ENCODE data around the gene PAPSS1. TPM values are rescaled to one million over a fixed set of nuclear protein-coding genes. Genes with fewer than 3 reads are reported as not detected.
"Not testable (repeated sequence)": the region's sequence is repeated elsewhere in the genome, so short reads cannot be mapped to it uniquely, and the experiment has no call there.

The PAPSS1 gene
- total RNA-seq, 1 donor from 2014 or later, result 36.0 TPM

DNA sequence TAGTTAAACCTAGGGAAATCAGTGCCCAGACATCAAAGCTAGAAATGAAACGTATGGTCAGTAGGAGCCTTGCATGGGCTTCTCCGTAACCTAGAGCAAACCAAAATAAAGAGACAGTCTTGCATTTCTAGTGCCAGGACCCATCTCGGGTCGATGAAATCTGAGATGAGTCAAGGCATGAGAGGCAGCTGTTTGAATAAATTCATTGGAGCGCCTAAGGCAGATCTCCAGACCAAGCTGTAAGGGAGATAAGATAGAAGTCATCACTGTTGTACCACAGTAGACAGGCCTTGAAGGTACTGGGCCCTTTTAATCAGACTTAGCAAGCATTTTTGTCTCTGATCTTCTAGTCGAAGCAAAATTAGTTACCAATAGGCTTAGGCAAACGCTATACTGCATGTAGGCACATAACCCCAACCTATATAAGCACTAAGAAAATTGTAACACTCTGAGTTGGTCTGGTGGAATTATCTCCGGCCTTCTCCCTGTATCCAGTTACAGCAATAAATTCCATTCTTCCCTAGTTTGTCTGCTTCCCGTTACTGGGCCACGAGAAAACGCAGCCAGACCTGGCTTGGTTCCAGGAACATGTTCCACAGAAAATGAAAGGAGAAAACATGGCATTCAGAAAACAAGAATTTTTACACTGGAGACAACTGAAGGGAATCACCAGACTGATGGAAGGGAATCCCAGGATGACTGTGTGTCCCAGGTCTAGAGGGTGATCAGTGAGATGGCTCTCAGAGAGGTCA lies 21.1 kb upstream of the PAPSS1 start:
- Mint-ChIP-seq H3K4me1 (ENCODE audit: low read depth) (no peaks in the 10 kb centered on the region), H3K27me3 (ENCODE audit: insufficient read depth) (no peaks in the 10 kb centered on the region), H3K9me3 (no peaks in the 10 kb centered on the region), H3K4me3 (no peak overlapping the region), H3K27ac (no peak overlapping the region), H3K36me3 (ENCODE audit: low read depth) (no peaks in the 10 kb centered on the region)
- no peak for DNase-seq (ENCODE audit: low spot score)
- intact Hi-C loops (cut with micrococcal nuclease), result no loop called here

DNA sequence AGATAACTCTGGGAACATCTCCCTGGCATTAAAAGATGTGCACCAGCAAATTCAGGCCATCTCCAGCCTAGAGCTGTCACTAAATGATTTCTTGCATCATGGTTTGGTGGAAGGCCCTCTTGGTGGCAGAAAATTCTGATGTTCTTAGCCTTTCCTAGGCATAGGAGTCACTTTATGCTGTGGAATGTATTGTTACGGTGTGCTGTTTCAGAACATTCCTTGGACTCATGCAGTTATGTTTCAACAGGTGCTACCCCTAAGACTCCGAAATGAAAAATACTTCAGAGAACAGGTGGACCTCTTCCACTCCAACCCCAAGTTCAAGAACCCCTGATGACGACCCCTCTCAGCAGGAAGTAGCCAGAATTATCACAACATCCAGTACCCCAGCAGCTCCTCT lies 20.3 kb upstream of the PAPSS1 start:
- H3K36me3 Mint-ChIP-seq (ENCODE audit: low read depth), result no peaks in the 10 kb centered on the region
- intact Hi-C loops (cut with micrococcal nuclease), result no loop called here
- no peak for DNase-seq (ENCODE audit: low spot score)

DNA sequence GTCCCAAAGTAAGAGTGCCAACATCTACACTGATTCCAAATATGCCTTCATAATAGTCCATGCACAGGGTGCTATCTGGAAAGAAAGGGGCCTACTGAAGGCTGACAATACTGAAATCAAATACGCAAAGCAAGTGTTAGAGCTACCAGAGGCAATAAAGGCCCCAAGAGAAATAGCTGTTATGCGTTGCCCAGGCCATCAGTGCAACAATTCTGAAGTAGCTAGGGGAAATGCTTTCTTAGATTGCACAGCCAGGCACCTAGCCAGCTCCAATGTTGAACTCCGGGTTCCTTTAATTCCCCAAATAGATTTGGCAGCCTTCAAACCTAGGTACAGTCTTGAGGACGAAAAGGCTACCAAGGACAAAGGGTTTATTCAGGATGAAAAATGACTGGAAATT lies 17.4 kb upstream of the PAPSS1 start:
- Mint-ChIP-seq H3K27me3 (ENCODE audit: insufficient read depth) (no peaks in the 10 kb centered on the region), H3K27ac (no peak overlapping the region), H3K9me3 (no peaks in the 10 kb centered on the region), H3K4me1 (ENCODE audit: low read depth) (no peaks in the 10 kb centered on the region), H3K4me3 (no peak overlapping the region), H3K36me3 (ENCODE audit: low read depth) (no peaks in the 10 kb centered on the region)
- intact Hi-C loops (cut with micrococcal nuclease), result loop anchor here (2.0 to 5.0 kb wide), 2 partner anchors 183 to 405 kb away; no protein-coding TSS in a partner anchor
- no peak for DNase-seq (ENCODE audit: low spot score)

More for the DNA sequence above, 20.3 kb upstream of the PAPSS1 start:
- Mint-ChIP-seq H3K9me3 (no peaks in the 10 kb centered on the region), H3K27me3 (ENCODE audit: insufficient read depth) (no peaks in the 10 kb centered on the region), H3K27ac (no peak overlapping the region), H3K4me3 (no peak overlapping the region), H3K4me1 (ENCODE audit: low read depth) (no peaks in the 10 kb centered on the region)

DNA sequence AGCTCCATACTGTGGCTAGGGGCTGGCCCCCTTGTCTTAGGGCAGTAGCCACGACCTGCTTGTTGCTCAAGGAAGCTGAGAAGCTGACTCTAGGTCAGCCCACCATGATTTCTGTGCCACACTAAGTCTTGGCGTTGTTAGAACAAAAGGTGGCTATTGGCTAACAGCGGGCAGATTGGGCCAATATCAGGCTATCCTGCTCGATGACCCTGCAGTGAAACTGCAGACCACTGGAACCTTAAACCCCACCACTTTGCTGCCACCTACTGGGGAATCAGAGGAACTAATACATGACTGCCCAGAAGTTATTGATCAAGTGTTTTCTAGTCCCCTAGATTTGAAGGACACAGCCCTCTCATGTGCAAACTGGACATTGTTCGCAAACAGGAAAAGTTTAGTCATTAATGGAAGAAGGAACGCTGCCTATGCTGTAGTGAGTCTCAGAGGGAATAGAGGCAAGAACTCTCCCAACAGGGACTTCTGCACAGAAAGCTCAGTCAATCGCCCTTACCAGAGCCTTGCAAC lies 17.0 kb upstream of the PAPSS1 start:
- intact Hi-C loops (cut with micrococcal nuclease), result loop anchor here (2.0 to 5.0 kb wide), 2 partner anchors 182 to 405 kb away; no protein-coding TSS in a partner anchor
- Mint-ChIP-seq H3K27me3 (ENCODE audit: insufficient read depth) (no peaks in the 10 kb centered on the region), H3K4me3 (no peak overlapping the region), H3K27ac (no peak overlapping the region), H3K36me3 (ENCODE audit: low read depth) (no peaks in the 10 kb centered on the region), H3K9me3 (no peaks in the 10 kb centered on the region), H3K4me1 (ENCODE audit: low read depth) (no peaks in the 10 kb centered on the region)
- DNase-seq (ENCODE audit: low spot score), result no peak

DNA sequence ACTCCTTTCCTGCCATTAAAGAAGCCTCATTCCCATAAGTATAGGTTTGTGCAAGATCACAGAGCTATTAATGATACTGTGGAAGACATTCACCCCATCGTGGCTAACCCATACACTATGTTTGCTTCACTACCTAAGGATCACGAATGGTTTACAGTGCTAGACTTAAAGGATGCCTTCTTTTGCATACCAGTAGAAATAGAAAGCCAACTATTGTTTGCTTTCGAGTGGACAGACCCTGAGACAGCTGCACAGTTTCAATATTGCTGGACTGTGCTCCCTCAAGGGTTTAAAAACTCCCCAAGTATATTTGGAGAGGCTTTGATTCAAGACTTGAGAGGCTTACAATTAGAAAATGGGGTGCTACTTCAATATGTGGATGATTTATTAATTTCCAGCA lies 16.0 kb upstream of the PAPSS1 start:
- intact Hi-C loops (cut with micrococcal nuclease), result loop anchor here (2.0 to 5.0 kb wide), 2 partner anchors 181 to 404 kb away; no protein-coding TSS in a partner anchor
- no peaks in the 10 kb centered on the region for H3K36me3 Mint-ChIP-seq (ENCODE audit: low read depth)

DNA sequence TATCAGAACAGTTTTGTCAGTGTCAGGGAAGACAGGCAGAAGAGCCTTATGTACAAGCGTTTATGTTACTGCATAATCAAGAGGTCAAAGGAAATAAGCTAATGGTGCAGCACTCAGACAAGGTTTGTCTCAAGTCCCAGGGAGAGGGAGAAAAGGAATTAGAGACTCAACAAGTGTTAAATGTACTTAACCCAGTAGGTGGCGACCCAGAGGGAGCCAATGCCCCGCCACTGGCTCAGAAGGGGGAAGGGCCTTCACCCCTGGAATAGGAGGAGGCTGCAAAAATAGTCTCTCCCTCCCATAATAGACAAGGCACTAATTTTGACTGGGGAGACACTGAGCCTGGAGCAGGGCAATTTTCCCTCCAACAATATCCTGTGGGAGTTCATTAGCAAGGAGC lies 14.1 kb upstream of the PAPSS1 start:
- Mint-ChIP-seq H3K9me3 (no peaks in the 10 kb centered on the region), H3K4me1 (ENCODE audit: low read depth) (no peaks in the 10 kb centered on the region), H3K27me3 (ENCODE audit: insufficient read depth) (peaks cover 3% of the 10 kb centered on the region), H3K27ac (no peak overlapping the region), H3K4me3 (no peak overlapping the region), H3K36me3 (ENCODE audit: low read depth) (no peaks in the 10 kb centered on the region)
- intact Hi-C loops (cut with micrococcal nuclease), result no loop called here
- DNase-seq (ENCODE audit: low spot score), result no peak

More for the DNA sequence above, 16.0 kb upstream of the PAPSS1 start:
- no peak for DNase-seq (ENCODE audit: low spot score)
- H3K4me3 Mint-ChIP-seq, result no peak overlapping the region
- H3K9me3 Mint-ChIP-seq, result no peaks in the 10 kb centered on the region
- H3K27me3 Mint-ChIP-seq (ENCODE audit: insufficient read depth), result peaks cover 3% of the 10 kb centered on the region
- H3K4me1 Mint-ChIP-seq (ENCODE audit: low read depth), result no peaks in the 10 kb centered on the region
- no peak overlapping the region for H3K27ac Mint-ChIP-seq

DNA sequence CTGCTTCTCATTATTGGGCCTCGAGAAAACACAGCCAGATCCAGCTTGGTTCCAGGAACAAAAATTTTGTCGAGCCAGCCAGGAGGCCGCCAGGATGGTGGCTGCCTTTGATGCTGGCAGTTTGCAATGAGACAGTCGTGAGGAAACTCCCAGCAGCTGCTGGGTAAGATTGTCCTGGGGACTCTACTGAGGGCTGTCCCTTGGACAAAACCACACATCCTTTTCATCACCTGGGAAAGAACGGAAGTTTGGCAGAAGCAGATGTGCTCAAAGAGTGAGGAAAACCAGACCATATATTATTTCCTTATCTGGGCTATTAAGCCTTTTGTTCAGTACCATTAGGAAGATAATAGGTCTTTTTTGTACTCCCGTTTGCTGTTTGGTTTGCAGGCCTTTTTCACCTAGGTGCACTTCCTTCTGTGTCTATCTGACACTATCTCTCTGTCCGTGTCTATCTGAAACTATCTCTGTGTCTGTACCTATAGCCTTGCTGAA lies 13.4 kb upstream of the PAPSS1 start:
- H3K27me3 Mint-ChIP-seq (ENCODE audit: insufficient read depth), result peaks cover 3% of the 10 kb centered on the region
- no peak for DNase-seq (ENCODE audit: low spot score)

DNA sequence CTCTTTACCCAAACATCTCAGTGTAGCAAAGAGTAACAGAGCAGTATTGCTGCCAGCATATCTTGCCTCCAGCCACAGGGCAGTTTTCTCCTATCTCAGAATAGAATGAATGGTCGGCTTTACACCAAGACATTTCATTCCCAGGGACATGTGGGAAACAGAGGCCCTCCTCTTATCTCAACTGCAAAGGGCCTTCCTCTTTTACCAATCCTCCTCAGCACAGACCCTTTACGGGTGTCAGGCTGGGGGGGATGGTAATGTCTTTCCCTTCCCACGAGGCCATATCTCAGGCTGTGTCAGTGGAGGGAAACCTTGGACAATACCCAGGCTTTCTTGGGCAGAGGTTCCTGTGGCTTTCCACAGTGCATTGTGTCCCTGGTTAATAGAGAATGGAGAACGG lies 9.0 kb upstream of the PAPSS1 start:
- H3K4me1 Mint-ChIP-seq (ENCODE audit: low read depth); H3K9me3 Mint-ChIP-seq; H3K36me3 Mint-ChIP-seq (ENCODE audit: low read depth); intact Hi-C loops (cut with micrococcal nuclease); H3K27me3 Mint-ChIP-seq (ENCODE audit: insufficient read depth); H3K4me3 Mint-ChIP-seq; H3K27ac Mint-ChIP-seq; DNase-seq (ENCODE audit: low spot score): not testable (repeated sequence)

More for the DNA sequence above, 13.4 kb upstream of the PAPSS1 start:
- no peaks in the 10 kb centered on the region for H3K9me3 Mint-ChIP-seq
- intact Hi-C loops (cut with micrococcal nuclease), result no loop called here
- no peaks in the 10 kb centered on the region for H3K36me3 Mint-ChIP-seq (ENCODE audit: low read depth)
- H3K4me3 Mint-ChIP-seq, result no peak overlapping the region
- H3K27ac Mint-ChIP-seq, result no peak overlapping the region
- no peaks in the 10 kb centered on the region for H3K4me1 Mint-ChIP-seq (ENCODE audit: low read depth)

DNA sequence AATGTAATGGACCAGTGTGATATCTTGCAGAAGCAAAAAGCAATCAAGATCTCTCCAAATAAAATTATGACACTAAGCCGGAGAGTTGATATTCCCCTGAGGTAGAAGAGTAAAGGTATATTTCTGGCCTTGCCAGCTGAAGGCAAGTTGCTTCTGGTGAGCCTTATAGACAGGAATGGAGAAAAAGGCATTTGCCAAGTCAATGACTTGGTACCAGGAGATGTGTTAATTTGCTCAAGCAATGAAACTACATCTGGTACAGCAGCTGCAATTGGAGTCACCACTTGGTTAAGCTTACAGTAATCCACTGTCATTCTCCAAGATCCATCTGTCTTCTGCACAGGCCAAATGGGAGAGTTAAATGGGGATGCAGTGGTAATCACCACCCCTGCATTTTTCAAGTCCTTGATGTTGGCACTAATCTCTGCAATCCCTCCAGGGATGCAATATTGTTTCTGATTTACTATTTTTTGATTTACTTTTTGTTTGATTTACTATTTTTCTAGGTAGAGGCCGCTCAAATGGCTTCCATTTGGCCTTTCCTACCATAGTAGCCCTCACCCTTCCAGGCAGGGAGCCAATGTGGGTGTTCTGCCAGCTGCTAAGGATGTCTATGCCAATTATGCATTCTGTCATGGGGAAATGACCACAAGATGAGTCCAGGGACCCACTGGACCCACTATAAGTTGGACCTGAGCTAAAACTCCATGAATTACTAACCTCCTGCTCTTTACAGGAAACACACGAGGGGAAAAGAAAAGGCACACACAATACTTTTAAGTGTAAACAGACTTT lies 6.3 kb upstream of the PAPSS1 start:
- H3K9me3 Mint-ChIP-seq; H3K27me3 Mint-ChIP-seq (ENCODE audit: insufficient read depth); H3K27ac Mint-ChIP-seq; DNase-seq (ENCODE audit: low spot score); H3K4me3 Mint-ChIP-seq; H3K4me1 Mint-ChIP-seq (ENCODE audit: low read depth); intact Hi-C loops (cut with micrococcal nuclease); H3K36me3 Mint-ChIP-seq (ENCODE audit: low read depth): not testable (repeated sequence)

DNA sequence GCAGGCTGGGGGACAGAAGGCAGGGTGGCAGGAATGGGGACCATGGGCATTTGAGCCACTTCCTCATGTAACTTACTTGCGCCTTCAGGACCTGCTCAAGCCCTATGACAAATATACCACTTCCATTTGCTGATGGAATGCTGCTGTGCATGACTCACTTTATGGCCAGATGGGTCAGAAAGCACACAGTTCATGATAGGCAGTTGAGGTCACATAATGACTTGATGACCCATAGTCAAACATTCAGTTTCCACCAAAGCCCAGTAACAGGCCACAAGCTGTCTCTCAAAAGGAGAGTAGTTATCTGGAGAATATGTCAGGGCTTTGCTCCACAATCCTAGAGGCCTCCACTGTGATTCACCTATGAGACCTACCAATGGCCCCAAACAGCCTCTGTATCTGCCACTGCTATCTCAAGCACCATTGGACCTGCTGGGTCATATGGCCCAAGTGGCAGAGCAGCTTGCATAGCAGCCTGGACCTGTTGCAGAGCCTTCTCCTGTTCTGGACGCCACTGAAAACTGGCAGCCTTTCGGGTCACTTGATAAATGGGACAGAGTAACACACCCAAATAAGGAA lies 5.3 kb upstream of the PAPSS1 start:
- intact Hi-C loops (cut with micrococcal nuclease), result no loop called here
- no peaks in the 10 kb centered on the region for H3K9me3 Mint-ChIP-seq
- no peak overlapping the region for H3K27ac Mint-ChIP-seq
- peaks cover 13% of the 10 kb centered on the region for H3K4me1 Mint-ChIP-seq (ENCODE audit: low read depth)
- DNase-seq (ENCODE audit: low spot score), result no peak
- H3K36me3 Mint-ChIP-seq (ENCODE audit: low read depth), result no peaks in the 10 kb centered on the region
- no peaks in the 10 kb centered on the region for H3K27me3 Mint-ChIP-seq (ENCODE audit: insufficient read depth)
- H3K4me3 Mint-ChIP-seq, result no peak overlapping the region

DNA sequence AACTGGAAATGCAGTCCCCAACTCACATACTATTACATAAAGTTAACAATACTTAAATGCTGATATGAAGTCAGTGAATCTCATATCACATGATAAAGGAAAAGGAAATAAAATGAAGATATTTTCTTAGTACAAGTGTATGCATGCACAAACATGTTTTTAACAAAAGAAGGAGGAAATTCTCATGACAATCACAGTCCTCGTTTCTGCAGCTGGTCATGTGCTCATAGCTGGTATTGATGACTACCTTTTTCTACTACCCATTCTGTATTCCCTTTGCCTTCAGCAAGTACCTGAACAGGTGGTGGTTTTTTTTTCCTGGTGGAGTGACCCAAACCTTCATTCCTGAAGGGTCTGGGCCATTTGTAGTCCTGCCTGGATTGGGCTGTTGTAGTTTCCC lies 3.3 kb upstream of the PAPSS1 start:
- H3K27me3 Mint-ChIP-seq (ENCODE audit: insufficient read depth); DNase-seq (ENCODE audit: low spot score); H3K9me3 Mint-ChIP-seq; H3K4me3 Mint-ChIP-seq; H3K27ac Mint-ChIP-seq; H3K36me3 Mint-ChIP-seq (ENCODE audit: low read depth): not testable (repeated sequence)
- intact Hi-C loops (cut with micrococcal nuclease), result loop anchor here (5.0 kb wide), 2 partner anchors 166 to 444 kb away; partner anchors contain the start of gene LEF1
- H3K4me1 Mint-ChIP-seq (ENCODE audit: low read depth), result peaks cover 26% of the 10 kb centered on the region

DNA sequence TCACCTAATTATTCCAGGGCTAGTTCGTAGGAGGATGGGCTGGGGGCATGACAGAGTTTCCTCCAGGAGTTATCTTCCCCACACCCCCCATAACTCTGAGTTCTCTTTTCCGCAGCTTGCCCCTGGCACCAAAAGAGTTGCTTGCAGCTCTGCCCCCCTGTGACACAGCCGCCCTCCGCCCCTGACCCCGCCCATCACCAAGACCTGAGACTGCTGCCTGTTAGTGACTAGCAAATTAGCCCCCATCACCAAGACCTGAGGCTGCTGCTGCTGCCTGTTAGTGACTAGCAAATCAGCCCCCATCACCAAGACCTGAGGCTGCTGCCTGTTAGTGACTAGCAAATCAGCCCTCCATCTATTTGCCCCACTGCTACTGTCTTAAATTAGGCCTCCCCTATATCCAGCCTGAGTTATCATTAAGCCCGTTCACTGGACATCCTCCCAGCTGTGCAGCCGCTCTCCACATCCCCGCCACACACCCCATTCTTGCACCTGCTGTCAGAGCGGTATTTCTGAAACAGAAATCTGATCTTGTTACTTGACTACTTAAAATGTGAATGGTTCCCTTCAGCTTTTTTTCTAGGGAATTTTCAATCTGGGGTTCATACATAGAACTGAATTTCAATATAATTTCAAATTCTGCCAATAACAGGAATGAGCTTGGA lies 1.5 kb upstream of the PAPSS1 start:
- intact Hi-C loops (cut with micrococcal nuclease), result loop anchor here (2.0 to 5.0 kb wide), 4 partner anchors 164 to 1839 kb away; partner anchors contain the start of genes LEF1, MCUB and SEC24B
- Mint-ChIP-seq H3K27ac (peak overlapping the region; percentile 6), H3K27me3 (ENCODE audit: insufficient read depth) (no peaks in the 10 kb centered on the region), H3K4me1 (ENCODE audit: low read depth) (peaks cover 33% of the 10 kb centered on the region), H3K9me3 (no peaks in the 10 kb centered on the region), H3K36me3 (ENCODE audit: low read depth) (peaks cover 7% of the 10 kb centered on the region), H3K4me3 (peak overlapping the region; percentile 94)
- DNase-seq (ENCODE audit: low spot score), result no peak

Data from activated T-helper 1 cell treated with anti-CD3 and anti-CD28 coated beads, Interleukin-12 subunit alpha, Interleukin-12 subunit beta, Interleukin-2, Interleukin-4 antibody, amounts not matched to agents 30 ng/mL and 10 ng/mL and 1 ng/mL, durations not matched to agents 14 hours and 24 hours and 36 hours (primary cell).